ENCODE measurements around the gene DISC1. TPM values are rescaled to one million over a fixed set of nuclear protein-coding genes. Genes with fewer than 3 reads are reported as not detected.

Gene DISC1
- total and polyA plus RNA-seq, 2 experiments from 2014 or later, result 2.1 to 6.5 TPM

DNA sequence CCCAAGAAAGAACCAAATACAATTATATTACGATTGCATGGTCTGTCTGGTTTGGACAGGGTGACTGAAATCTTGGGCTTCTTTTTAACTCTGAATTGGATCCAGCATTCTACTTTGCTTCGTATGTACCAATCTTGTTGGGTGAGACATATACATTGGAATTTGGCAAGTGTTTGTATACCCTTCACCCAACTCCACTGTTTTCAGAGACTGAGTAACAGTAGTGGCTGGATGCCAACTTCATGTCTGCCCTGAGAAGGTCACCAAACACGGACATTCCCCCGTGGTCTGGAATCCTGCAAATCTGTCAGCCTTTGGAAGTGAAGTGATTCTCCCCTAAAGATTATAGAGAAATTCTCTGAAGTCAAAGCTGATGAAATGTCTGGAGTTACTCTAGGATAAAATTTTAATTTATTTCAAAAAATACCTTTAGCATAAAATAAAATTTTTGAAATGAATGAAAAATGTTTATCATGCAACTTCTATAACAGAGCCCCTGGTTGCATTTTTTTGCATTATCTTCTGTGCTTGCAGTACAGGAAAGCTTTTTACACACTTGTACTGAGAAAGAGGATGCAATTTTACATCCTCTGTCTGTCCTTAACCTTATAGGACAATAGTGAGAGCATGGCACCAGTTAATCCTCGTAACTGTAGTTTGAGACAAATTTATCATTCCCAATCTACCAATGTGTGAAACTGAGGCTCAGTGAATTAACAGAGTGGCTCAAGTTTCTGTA, 201.8 kb downstream of the DISC1 start:
- no peak overlapping the region for H3K4me3 ChIP-seq
- no peaks in the 10 kb centered on the region for H3F3A ChIP-seq (replicated peaks; ENCODE audit: low read depth)
- ATAC-seq (no peak), DNase-seq (ENCODE audit: low spot score) (no peak)
- H4K20me1 ChIP-seq (replicated peaks; ENCODE audit: insufficient read depth), result no peaks in the 10 kb centered on the region; the same call in 1 of the 2 replicates
- no peaks in the 10 kb centered on the region; the same call in 1 of the 2 replicates for H3K4me1 ChIP-seq (ENCODE audit: insufficient read depth)
- Mint-ChIP-seq H3K27me3 (ENCODE audit: insufficient read depth, low read depth, poor library complexity) (peaks cover 2% of the 10 kb centered on the region), H3K27ac (no peak overlapping the region), H3K9me3 (no peaks in the 10 kb centered on the region), H3K4me3 (no peak overlapping the region), H3K4me1 (peaks cover 10% of the 10 kb centered on the region), H3K36me3 (ENCODE audit: low read depth) (no peaks in the 10 kb centered on the region)
- no peaks in the 10 kb centered on the region for H3K36me3 ChIP-seq (ENCODE audit: insufficient read depth)
- H3K27ac ChIP-seq (ENCODE audit: low read depth), result no peak overlapping the region
- no peaks in the 10 kb centered on the region for H3K9me2 ChIP-seq (ENCODE audit: insufficient read depth)
- no peak for TF ChIP-seq NANOG (IDR thresholded peaks at IDR 0.05; ENCODE audit: borderline replicate concordance)
- TF ChIP-seq, protein P1, sequence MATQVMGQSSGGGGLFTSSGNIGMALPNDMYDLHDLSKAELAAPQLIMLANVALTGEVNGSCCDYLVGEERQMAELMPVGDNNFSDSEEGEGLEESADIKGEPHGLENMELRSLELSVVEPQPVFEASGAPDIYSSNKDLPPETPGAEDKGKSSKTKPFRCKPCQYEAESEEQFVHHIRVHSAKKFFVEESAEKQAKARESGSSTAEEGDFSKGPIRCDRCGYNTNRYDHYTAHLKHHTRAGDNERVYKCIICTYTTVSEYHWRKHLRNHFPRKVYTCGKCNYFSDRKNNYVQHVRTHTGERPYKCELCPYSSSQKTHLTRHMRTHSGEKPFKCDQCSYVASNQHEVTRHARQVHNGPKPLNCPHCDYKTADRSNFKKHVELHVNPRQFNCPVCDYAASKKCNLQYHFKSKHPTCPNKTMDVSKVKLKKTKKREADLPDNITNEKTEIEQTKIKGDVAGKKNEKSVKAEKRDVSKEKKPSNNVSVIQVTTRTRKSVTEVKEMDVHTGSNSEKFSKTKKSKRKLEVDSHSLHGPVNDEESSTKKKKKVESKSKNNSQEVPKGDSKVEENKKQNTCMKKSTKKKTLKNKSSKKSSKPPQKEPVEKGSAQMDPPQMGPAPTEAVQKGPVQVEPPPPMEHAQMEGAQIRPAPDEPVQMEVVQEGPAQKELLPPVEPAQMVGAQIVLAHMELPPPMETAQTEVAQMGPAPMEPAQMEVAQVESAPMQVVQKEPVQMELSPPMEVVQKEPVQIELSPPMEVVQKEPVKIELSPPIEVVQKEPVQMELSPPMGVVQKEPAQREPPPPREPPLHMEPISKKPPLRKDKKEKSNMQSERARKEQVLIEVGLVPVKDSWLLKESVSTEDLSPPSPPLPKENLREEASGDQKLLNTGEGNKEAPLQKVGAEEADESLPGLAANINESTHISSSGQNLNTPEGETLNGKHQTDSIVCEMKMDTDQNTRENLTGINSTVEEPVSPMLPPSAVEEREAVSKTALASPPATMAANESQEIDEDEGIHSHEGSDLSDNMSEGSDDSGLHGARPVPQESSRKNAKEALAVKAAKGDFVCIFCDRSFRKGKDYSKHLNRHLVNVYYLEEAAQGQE (IDR thresholded peaks at IDR 0.05; ENCODE audit: unreplicated experiment), result no peak
- TF ChIP-seq EZH2phosphoT487 (IDR thresholded peaks at IDR 0.05; ENCODE audit: unreplicated experiment), result no peak
- no peak for TF ChIP-seq CREB1 (CRISPR knock-in tag; IDR thresholded peaks at IDR 0.05; ENCODE audit: low read depth)
- TF ChIP-seq, protein P2, sequence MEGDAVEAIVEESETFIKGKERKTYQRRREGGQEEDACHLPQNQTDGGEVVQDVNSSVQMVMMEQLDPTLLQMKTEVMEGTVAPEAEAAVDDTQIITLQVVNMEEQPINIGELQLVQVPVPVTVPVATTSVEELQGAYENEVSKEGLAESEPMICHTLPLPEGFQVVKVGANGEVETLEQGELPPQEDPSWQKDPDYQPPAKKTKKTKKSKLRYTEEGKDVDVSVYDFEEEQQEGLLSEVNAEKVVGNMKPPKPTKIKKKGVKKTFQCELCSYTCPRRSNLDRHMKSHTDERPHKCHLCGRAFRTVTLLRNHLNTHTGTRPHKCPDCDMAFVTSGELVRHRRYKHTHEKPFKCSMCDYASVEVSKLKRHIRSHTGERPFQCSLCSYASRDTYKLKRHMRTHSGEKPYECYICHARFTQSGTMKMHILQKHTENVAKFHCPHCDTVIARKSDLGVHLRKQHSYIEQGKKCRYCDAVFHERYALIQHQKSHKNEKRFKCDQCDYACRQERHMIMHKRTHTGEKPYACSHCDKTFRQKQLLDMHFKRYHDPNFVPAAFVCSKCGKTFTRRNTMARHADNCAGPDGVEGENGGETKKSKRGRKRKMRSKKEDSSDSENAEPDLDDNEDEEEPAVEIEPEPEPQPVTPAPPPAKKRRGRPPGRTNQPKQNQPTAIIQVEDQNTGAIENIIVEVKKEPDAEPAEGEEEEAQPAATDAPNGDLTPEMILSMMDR (conservative IDR thresholded peaks at IDR 0.05; ENCODE audit: low read depth in 2 of 2), result no peak
- TF ChIP-seq EZH2 (IDR thresholded peaks at IDR 0.05; ENCODE audit: low read depth, unreplicated experiment), result no peak
- no peak for TF ChIP-seq ZNF114 (CRISPR knock-in tag; IDR thresholded peaks at IDR 0.05)
- no peak for TF ChIP-seq POLR2AphosphoS5 (IDR thresholded peaks at IDR 0.05; ENCODE audit: low read depth)
- TF ChIP-seq, protein P3, sequence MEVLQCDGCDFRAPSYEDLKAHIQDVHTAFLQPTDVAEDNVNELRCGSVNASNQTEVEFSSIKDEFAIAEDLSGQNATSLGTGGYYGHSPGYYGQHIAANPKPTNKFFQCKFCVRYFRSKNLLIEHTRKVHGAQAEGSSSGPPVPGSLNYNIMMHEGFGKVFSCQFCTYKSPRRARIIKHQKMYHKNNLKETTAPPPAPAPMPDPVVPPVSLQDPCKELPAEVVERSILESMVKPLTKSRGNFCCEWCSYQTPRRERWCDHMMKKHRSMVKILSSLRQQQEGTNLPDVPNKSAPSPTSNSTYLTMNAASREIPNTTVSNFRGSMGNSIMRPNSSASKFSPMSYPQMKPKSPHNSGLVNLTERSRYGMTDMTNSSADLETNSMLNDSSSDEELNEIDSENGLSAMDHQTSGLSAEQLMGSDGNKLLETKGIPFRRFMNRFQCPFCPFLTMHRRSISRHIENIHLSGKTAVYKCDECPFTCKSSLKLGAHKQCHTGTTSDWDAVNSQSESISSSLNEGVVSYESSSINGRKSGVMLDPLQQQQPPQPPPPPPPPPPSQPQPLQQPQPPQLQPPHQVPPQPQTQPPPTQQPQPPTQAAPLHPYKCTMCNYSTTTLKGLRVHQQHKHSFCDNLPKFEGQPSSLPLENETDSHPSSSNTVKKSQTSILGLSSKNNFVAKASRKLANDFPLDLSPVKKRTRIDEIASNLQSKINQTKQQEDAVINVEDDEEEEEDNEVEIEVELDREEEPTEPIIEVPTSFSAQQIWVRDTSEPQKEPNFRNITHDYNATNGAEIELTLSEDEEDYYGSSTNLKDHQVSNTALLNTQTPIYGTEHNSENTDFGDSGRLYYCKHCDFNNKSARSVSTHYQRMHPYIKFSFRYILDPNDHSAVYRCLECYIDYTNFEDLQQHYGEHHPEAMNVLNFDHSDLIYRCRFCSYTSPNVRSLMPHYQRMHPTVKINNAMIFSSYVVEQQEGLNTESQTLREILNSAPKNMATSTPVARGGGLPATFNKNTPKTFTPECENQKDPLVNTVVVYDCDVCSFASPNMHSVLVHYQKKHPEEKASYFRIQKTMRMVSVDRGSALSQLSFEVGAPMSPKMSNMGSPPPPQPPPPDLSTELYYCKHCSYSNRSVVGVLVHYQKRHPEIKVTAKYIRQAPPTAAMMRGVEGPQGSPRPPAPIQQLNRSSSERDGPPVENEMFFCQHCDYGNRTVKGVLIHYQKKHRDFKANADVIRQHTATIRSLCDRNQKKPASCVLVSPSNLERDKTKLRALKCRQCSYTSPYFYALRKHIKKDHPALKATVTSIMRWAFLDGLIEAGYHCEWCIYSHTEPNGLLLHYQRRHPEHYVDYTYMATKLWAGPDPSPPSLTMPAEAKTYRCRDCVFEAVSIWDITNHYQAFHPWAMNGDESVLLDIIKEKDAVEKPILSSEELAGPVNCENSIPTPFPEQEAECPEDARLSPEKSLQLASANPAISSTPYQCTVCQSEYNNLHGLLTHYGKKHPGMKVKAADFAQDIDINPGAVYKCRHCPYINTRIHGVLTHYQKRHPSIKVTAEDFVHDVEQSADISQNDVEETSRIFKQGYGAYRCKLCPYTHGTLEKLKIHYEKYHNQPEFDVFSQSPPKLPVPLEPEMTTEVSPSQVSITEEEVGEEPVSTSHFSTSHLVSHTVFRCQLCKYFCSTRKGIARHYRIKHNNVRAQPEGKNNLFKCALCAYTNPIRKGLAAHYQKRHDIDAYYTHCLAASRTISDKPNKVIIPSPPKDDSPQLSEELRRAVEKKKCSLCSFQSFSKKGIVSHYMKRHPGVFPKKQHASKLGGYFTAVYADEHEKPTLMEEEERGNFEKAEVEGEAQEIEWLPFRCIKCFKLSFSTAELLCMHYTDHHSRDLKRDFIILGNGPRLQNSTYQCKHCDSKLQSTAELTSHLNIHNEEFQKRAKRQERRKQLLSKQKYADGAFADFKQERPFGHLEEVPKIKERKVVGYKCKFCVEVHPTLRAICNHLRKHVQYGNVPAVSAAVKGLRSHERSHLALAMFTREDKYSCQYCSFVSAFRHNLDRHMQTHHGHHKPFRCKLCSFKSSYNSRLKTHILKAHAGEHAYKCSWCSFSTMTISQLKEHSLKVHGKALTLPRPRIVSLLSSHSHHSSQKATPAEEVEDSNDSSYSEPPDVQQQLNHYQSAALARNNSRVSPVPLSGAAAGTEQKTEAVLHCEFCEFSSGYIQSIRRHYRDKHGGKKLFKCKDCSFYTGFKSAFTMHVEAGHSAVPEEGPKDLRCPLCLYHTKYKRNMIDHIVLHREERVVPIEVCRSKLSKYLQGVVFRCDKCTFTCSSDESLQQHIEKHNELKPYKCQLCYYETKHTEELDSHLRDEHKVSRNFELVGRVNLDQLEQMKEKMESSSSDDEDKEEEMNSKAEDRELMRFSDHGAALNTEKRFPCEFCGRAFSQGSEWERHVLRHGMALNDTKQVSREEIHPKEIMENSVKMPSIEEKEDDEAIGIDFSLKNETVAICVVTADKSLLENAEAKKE (CRISPR knock-in tag; IDR thresholded peaks at IDR 0.05), result no peak
- TF ChIP-seq ZNF331 (CRISPR knock-in tag; IDR thresholded peaks at IDR 0.05; ENCODE audit: low read depth), result no peak
- no peak for TF ChIP-seq JUNB (IDR thresholded peaks at IDR 0.05; ENCODE audit: unreplicated experiment)
- no peak for TF ChIP-seq STAT1 (IDR thresholded peaks at IDR 0.05; ENCODE audit: unreplicated experiment)
- TF ChIP-seq, protein P4, sequence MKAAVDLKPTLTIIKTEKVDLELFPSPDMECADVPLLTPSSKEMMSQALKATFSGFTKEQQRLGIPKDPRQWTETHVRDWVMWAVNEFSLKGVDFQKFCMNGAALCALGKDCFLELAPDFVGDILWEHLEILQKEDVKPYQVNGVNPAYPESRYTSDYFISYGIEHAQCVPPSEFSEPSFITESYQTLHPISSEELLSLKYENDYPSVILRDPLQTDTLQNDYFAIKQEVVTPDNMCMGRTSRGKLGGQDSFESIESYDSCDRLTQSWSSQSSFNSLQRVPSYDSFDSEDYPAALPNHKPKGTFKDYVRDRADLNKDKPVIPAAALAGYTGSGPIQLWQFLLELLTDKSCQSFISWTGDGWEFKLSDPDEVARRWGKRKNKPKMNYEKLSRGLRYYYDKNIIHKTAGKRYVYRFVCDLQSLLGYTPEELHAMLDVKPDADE (IDR thresholded peaks at IDR 0.05), result no peak
- no peaks in the 10 kb centered on the region for H3K27me3 ChIP-seq (ENCODE audit: insufficient read depth)
- no peak overlapping the region for H2AFZ ChIP-seq
- no peaks in the 10 kb centered on the region for H3K79me2 ChIP-seq (replicated peaks; ENCODE audit: insufficient read depth)
- H3K4me2 ChIP-seq, result no peak overlapping the region
